GM19468 (cell line): ENCODE data around the gene ERGIC1.
"Not testable (repeated sequence)": the region's sequence is repeated elsewhere in the genome, so short reads cannot be mapped to it uniquely, and the experiment has no call there.

ENCODE experiments used
- ATAC-seq: cut with Tn5 transposase; IDR thresholded peaks from one replicate; pipeline ENCODE4 v1.9.1; 2021; ENCODE audit warnings: mild to moderate bottlenecking, moderate library complexity, moderate number of reproducible peaks; ENCODE audit not compliant: unreplicated experiment; ENCODE audit errors: extremely low read depth

Gene ERGIC1

GRCh38 chr5:172860520-172861443, 26.7 kb downstream of the ERGIC1 start:
- no peak for ATAC-seq

DNA sequence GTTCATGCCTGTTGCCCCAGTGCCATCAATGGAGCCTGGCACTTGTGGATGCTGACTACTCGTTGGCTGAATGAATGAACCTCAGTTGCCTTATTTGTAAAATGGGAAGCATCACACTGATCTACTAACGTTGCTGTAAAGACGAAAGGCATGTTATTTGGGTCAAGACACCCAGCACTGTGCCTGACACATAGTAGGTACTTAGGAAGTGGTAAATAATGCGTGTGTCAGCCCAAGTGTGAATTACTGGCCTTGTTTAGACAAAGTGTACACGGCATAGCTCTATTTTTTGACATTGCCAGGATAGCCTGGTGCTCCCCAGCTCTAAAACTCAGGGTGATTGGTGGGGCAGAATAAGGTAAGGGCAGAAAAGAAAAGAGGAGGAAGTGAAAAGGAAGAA, 27.4 kb downstream of the ERGIC1 start:
- no peak for ATAC-seq

DNA sequence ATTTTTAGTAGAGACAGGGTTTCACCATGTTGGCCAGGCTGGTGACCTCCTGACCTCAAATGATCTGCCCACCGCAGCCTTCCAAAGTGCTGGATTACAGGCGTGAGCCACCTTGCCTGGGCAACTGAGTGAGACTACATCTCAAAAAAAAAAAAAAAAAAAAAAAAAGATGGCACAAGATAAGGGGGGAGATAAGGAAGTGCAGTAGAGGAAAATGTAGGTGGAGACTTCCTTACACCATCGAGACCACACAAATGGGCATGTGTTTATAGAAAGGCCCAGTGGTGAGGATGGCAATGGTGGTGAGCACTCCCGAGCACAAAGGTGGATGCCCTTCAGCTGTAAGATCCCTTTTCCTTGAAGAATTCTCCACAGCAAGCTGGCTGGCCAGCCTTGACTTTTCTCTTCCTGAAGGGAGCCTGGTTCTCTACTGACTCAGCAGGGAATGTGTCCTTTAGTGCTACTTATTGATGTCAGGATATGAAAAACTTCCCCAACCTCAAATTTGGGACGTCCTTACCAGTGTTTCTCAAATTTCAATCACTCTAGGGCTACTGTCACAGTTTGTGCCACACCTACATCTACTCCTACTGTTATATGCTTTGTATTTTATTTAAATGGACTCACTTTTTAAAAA, 28.2 kb downstream of the ERGIC1 start:
- ATAC-seq, result no peak

DNA sequence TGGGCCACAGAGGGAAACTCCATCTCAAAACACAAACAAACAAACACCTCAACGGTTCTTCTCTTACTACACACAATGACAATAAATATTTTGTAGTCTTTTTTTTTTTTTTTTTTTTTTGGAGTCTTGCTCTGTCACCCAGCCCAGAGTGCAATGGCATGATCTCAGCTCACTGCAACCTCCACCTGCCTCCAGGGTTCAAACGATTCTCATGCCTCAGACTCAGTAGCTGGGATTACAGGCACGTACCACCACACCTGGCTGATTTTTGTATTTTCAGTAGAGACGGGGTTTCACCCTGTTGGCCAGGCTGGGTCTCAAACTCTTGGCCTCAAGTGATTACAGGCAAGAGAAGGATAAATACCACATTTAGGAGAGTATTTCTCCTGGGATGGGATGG, 30.1 kb downstream of the ERGIC1 start:
- not testable (repeated sequence) for ATAC-seq

GRCh38 chr5:172864747-172865146, 30.7 kb downstream of the ERGIC1 start:
- ATAC-seq, result no peak

GRCh38 chr5:172866378-172866777, 32.3 kb downstream of the ERGIC1 start:
- no peak for ATAC-seq

DNA sequence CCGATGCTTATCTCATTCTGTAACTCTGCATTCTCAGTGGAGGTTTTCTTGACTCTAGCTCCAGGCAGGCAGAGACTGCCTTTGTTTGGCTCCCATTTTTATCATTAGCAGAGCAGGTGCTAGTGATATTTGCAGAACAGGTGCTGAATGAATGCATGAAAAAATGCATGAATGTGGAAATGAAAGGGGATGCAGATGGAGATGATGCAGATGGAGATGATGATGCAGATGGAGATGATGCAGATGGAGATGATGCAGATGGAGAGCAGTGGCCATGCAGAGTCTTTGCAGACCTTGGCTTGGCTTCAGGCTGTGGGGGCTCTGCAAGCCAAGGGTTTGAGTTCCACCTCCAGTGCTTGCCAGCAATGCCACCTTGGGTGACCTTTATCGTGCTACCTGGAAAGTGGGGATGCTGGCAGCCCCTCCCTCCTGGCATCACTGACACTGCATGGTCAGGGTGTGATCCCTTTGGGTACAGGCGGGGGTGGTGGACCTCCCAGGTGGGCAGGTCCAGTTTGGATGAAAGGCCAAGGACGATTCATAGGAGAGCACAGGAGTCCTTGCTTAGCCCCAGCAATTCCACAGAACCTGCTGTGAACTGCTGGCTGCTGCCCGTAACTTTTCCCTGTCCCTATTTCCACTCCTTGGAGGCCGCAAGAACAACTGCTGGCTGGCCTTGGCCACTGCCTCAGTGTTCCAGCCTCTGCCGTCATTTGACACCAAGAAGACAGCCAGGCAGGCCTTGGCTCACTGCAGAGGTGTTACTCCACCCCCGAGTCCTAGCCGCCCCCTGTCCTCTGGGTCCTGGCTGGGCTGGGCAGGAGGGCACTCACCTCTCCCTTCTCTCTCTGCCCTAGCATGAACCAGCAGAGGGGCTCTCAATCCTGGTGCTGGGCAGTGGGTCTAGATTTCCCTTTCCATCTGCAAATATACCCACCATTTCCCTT, 33.0 kb downstream of the ERGIC1 start:
- ATAC-seq, result no peak

- ATAC-seq, result no peak
Measured at GRCh38 chr5:172867761-172868435, 33.8 kb downstream of the ERGIC1 start.

GRCh38 chr5:172868436-172868923, 34.4 kb downstream of the ERGIC1 start:
- no peak for ATAC-seq

DNA sequence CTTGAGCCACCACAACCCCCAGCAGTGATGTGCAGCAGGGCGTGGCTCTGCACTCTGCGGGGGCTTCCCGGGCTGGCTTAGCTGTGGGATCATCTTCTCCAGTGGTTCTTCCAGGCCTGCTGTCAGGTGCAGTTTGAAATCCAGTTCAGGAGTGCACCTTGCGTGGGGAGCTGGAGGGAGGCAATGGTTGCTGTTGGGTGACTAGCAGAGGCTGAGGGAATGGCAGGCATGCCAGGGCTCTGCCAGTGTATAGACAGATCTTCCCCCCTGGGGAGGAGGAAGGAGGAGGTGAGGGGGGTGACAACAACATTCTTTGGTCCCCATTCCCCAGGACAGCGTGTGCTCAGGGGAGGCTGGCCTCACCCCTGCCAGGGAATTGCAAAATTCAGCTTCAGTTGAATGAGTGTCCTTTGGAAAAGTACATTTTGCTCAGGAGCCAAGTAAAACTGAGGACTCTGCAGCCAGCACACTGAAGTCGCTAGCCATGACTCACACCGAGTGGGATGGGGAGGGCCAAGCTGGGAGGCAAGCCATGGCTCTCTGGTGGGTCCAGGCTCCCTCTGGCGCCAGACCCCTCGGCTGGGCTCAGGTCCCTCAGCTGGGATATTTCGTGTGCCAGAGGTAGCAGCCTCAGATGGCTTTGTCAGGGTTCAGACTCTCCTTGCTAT, 35.0 kb downstream of the ERGIC1 start:
- no peak for ATAC-seq

DNA sequence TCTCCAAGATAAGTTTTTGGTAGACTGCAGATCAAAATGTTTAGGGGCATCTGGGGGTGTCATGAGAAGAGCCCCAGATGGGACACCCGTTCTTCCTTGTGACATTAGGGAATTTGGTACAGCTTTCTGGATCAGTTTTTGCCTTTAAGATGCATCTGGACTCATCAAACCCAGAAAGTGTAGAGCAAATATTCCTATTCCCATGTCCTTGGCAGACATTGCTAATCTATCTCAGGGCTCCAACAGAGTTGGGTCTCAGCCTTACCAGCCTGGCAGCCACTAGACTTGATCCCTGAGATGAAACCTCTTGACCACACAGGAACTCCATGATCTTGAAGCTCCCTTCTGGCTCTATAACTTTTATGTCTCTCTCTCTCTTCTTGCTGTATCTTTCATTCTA, 35.6 kb downstream of the ERGIC1 start:
- ATAC-seq, result no peak

DNA sequence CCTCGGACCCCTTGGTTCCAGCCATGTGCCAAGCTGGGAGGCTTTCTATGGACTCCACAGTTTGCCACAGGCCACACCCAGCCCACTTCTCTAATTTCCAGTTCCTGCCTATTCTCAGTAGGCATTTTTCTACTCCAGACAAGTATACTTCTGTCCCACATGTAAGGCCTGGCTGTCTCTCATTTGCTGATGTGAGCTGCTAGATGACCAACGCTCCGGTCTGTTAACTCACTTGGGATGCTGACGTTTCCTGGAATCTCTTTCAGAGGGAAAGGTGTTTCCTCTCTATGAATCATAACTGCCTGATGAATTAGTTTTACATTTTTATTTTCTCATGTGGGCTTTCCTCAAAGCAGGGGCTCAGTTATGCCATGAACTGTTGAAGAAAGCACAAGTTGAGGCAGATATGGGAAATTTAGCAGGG, 36.3 kb downstream of the ERGIC1 start:
- ATAC-seq, result no peak

GRCh38 chr5:172870715-172871461, 36.8 kb downstream of the ERGIC1 start:
- no peak for ATAC-seq

- ATAC-seq, result no peak
Measured at GRCh38 chr5:172871536-172871935, 37.5 kb downstream of the ERGIC1 start.

GRCh38 chr5:172871982-172872381, 37.9 kb downstream of the ERGIC1 start:
- no peak for ATAC-seq

DNA sequence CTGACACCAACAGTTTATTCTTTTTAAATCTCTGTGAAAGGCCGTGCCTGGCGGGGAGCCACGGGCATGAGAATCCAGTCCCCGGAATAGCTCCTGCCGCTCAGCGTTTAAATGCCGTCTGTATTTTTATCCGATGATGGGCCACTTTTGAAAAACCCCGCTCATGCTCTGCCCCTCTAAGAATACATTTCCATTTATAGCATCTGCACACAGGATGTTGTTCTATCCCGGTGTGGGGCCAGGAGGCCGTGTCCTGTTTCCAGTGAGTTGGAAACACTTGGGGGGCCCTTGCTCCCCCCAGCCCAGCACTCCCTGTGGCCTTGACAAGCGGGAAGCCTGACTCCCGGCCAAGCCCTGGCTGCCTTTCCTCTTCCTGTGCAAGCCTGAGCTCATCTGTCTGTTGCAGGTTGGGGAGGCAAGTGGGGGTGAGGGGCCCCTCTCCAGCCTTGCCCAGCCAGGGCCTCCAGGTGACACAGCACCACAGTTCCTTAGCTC, 39.0 kb downstream of the ERGIC1 start:
- ATAC-seq, result no peak

DNA sequence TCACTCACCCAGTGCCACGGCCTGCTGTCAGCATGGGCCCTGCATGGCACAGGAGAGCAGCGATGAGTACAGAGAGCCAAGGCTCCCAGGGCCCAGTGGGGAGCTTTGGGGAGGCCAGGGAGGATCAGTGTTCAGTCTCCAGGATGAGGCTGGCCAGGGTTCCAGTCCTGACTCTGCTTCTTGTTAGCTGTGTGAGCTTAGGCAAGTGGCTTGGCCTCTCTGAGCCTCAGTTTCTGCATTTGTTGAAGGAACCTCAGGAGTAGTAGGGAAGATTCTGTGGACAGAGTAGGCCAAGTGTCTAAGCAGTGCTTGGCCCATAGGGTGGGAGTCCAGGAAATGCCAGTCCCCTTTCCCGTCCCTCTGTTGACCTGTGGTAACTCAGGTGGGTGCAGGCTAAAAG, 39.5 kb downstream of the ERGIC1 start:
- ATAC-seq, result no peak
